ENCODE measurements around the gene TUBA3D.
"Not testable (repeated sequence)": the region's sequence is repeated elsewhere in the genome, so short reads cannot be mapped to it uniquely, and the experiment has no call there.

The TUBA3D gene

DNA sequence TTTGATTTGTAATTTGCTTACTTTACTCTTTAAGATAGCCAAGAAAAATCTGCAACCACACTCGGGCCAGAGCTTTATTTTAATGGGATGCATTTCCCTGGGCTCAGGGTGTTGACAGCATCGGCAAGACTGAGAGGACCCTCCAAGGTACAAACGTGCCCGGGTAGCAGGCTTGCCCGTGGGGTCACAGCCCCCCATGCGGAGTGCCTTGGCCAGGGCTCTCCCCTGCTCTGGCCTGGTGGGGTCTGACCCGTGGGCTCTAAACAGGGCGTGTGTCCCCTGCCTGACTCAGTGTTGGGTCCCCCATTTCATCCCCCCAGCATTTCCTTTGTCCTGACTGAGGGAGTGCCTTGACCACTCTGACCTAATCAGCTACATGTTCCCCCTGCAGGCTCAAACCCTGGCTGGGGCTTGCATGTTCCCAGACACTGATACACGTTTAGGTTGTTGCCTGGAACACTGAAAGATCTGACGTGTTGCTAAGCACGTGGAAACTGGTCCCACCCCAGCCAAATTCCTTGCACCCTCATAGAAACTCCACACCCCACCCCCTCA, 9.1 kb downstream of the TUBA3D start:
- DNase-seq: not testable (repeated sequence)

DNA sequence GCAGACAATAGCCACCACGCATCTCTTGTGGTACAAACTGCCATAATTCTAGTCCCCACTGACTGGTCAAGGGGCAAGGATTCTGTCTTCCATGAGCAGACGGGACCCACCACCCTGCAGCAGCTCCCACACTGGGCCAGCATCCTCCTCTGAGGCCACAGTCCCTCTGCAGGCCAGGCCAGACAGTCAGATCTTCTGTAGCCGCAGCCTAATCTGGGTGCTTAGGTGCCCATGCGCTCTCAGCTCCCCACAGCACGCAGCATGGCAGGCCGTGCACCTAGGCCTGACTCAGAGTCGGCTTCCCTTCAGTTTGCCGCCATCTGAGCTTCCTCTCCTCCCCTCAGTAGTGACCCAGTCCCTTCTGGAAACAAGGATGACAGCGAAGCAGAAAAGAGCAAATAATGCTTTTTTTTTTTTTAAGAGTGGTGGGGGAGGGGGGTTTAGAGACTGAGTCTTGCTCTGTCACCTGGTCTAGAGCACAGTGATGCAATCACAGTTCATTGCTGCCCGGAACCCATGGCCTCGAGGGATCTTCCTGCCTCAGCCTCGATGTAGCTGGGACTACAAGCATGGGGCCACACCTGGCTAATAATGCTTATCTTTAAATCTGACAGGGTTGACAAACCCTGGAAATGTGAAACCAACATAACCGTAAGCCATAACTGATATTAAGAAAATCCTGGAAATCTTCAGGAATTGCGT, 10.4 kb downstream of the TUBA3D start:
- DNase-seq: not testable (repeated sequence)

DNA sequence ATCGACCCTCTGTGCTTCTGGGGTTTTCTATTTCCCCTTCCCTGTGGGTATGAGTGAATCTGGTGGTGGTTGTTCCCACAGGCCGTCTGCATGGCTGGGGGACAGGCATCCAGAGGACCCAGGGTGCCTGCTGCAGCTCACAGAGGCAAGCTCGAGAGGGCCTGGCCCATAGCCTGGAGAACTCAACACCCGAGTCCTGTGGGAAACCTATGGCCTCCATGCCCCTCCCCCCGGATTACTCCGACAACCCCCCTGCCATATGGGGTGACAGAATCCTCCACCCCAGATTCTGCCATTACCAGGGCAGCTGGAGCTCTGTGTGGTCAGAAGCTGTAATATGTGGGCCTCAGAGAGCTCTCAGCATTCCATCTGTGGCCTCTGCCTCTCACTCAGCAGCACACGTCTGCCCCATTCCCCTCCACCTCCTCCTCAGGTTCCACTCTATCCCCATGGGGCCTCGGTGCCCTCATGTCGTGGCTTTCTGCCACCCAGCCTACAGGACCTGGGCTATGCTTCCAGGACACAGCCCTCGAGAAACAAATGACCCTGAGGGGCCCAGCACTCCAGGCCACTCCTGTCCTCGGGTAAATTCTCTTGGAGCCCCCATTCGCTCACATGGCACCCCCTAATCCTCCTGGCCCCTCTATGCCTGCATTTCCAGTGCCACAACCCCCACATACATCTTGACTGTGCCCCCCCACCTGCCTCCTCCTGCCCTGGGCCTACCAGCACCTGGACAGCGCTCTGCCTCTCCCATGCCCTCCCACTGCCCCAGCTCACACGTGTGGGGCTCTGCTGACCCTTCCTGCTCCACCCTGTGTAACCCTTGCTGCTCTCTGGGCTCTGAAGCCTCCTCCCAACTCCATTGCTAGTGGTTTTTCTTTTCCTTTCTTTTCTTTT, 12.6 kb downstream of the TUBA3D start:
- peak; percentile 70 for DNase-seq

DNA sequence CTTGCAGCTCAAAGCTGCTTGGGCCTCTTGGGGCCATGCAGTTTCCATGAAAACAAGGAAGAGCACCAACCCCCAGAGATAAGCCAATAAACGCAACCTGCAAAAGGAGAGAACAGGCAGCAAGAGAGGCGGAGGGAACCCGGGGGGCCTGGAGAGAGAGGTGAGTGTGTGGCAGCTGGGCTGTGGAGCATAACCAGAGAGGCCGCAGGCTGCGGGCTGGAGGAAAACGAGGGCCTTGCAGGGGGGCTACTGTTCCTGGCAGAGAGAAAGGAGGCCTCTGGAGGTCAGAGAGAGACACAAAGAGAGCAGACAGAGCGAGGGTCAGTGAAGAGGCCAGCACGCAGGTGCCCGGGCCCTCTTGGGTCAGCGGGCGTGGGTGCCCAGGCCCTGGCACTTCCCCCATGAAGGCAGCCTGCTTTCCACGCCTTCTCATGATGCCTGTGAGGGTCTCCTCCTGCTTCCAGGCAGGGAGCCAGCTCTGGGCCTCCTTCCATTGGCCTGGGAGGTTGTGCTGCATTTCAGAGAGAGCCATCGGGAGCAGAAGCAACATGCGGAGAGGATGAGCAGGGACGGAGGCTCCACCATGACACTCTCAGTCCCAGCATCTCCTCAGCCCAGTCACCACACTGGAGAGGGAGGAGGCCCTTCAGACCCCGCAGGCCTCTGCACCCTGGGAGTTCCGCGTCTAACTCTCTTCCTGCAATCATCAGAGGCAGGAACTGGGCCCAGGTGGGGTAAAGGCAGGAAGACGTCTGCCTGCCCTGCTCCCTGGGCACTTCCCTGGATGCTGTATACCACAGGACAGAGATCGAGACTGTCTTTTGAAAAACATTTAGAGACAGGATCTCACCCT, 14.9 kb downstream of the TUBA3D start:
- DNase-seq: not testable (repeated sequence)

DNA sequence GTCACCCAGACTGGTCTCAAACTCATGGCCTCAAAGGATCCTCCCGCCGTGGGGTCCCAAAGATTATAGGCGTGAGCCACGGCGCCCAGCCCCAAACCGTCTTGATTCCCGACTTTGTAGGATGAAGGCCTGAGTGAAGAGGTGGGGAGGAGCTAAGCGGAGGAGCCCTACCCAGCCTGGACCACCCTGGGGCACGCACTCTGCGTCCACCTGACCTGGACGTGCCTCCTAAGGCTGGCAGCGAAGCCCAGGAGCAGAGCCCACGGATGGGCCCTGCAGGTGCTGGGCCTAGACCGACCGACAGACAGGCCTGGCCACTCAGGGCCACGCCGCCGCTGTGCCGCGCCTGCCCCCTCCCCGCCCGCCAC, 15.5 kb downstream of the TUBA3D start:
- DNase-seq: not testable (repeated sequence)

DNA sequence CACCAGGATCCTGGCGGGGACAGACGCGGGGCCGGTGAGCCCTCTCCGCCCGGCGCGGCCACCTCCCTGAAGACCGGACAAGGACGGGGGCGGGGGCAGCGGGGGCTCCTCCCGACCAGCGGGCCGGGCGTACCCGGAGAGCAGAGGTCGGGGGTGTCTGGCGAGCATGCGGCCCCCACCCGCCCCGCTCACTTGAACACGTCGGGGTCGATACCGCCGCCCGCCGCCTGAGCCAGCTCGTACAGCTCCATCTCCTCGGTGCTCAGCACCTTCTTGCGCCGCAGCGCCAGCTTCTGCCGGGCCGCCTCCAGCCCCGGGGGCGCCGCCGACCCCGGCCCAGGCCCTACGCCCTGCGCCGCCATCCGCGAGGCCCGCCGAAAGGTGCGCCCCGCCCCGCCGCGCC, 16.1 kb downstream of the TUBA3D start, which contains the start of gene MZT2A:
MZT2A (minus strand) TSS at position 383 of the 403 bp plus-strand sequence; CDS start at position 362, 21 bp downstream.
- DNase-seq: not testable (repeated sequence)

DNA sequence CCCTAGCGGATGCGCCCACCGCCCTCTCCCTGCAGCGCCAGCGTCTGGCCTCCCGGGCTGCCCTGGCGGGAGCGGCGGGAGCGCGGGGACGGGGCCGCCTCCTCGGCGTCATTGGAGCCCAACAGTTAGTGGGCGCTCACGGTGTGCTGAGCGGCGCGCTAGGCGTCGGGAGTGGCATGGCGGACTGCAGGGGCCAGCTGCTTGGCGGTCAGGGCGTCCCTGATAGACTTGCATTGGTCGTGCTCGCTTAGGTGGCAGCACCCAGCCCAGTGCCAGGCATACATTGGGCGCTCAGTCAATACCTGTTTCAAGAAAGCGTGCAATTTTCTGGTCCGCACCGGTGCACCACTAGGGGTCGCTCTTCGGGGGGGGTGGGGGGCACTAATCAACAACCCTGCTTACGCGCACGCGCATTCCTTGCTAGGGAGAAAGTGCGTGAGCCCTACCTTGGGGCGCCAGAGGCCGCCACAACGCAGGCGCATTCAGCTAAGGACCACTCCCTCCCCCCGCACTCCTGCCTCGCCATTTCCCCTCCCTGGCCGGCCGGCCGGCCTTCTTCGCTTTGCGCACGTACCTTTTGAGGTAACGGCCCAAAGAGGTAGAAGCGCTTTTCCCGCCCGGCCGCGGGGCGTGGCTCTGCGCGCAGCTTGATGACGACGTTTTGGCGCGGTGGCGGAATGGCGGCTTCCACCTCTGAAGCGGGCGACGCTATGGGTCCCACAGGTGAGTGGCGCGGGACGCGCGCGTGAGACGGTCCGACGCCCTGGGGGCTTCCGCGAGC, 16.7 kb downstream of the TUBA3D start:
- DNase-seq: peak; percentile 87

DNA sequence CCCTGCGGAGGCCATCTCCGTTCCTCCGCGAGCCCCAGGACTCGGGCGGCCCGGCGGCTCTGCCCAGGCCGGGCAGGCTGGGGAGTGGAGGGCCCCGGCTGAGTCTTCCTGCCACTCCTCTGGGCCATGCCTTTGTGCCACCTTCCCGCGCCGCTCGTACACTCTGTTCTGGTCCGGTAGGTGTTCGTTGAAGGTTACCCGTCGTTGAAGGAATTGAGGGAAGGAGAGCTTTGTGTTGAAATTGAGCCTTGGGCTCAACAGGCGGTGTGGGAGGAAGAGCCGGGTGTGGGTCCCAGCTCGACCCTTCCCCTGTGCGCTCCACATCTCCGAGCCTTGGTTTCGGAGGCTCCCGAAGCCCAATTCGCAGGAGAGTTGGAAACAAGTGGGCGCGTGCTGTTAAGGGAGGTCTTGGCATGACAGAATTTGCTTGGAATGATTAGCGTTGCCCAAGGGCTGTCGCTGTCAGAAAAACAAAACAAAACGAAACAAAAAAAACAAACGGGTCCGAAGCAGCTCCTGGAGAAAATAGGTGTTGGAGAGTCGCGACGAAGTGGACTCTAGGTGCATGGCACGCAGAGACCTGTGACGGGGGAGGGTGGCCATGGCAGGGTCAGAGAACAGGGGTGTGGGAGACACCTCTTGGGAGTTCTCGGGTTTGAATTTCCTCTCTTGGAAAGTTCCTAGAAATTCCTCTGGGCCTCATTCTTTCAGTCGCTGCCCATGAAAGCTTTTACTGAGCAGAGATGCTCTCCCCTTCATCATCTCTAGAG, 17.5 kb downstream of the TUBA3D start:
- DNase-seq: no peak

DNA sequence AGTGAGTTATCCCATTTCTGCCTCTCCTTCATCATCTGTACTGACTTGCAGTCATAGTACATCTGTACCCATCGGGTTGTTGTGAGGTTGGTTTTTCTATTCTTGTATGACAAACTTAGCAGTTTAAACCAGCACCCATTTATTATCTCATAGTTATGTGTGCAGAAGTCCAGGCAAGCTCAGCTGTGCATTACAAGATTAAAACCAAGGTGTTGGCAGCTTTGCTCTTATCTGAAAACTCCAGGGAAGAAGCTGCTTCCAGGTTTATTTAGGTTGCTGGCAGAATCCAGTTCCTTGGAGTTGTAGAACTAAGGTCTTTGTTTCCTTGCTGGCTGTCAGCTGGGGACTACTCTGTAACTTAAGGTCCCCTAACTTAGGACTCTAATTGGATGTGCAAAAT, 19.6 kb downstream of the TUBA3D start:
- not testable (repeated sequence) for DNase-seq

DNA sequence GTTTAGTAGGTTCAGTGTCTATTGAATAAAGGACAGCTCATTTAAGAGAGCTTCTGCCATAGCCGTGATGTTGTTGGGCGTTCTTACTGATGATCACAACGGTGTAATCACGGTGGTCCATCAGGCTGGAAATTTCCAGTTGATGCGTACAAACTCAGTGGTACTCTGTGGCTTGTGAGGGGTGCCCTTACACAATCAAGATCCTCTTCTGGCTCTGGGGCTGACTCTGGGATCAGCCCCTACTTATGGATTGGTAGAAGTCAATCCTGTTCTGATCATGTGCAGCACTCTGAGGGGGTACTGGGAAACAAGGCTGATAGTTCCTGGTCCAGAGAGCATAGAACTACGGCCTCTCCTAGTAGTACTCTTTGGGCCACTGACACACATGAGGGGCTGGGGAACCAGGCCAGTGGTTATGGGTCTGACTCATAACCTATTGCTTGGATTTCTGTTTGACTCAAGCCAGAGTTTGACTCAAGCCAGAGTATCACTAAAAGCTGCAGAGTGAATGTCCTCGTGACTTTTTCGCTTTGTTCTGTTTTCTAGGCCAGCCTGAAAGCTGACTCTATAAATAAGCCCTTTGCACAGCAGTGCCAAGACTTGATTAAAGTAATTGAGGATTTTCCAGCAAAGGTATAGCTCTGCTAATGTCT, 22.5 kb downstream of the TUBA3D start:
- not testable (repeated sequence) for DNase-seq

DNA sequence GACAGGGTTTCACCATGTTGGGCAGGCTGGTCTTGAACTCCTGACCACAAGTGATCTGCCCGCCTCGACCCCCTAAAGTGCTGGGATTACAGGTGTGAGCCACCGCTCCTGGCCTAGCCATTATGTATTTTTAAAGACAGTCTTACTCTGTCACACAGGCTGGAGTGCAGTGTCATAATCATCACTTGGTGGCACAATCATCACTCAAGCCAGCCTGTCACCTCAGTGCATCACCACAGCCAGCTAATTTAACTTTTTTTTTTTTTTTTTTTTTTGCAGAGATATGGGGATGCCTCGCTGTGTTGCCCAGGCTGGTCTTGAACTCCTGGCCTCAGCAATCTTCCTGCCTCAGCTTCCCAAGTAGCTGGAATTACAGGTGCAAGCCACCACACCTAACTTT, 27.7 kb downstream of the TUBA3D start:
- not testable (repeated sequence) for DNase-seq

DNA sequence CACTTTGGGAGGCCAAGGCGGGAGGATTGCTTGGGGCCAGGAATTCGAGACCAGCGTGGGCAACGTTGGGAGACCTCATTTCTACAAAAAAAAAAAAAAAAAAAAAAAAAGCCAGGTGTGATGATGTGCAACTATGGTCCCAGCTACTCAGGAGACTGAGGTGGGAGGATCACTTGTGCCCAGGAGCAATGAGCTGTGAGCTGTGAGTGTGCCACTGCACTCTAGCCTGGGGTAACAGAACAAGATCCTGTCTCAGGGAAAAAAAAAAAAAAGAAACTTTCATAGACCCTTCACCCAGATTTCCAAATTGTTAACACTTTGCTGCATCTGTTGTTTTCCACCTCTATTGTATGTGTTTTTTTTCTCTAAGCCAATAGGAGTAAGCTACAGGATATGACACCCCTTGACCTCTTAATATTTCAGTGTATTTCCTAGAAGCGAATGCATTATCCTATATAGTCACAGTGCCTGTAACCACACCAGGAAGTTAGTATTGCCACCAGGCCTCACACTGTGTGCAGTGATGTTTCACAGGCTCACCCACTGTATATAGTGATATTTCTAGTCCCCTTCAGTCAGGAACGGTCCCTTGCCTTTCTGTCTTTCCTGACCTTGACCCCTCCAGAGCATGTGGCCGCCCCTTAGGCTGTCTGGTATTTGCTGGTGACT, 28.3 kb downstream of the TUBA3D start:
- DNase-seq: not testable (repeated sequence)

DNA sequence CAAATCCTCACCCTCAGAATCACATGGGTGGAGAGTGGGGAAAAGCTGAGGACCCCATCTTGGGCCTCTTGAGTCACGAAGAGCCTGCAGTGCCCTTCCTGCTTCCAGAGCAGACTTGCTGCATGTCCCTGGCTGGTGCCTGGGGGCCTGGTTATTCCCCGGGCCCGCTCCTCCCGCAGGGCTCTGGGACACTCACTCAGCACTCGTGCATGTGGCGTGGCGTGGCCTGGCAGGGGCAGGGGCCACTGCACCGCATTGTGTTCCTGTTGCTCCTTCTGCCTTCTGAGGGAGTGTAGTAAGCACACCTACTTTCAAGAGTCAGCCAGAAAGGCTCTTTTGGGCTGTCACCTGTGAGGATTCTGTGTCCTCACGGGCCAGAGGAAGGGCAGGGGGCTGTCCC, 33.7 kb downstream of the TUBA3D start:
- DNase-seq: no peak

DNA sequence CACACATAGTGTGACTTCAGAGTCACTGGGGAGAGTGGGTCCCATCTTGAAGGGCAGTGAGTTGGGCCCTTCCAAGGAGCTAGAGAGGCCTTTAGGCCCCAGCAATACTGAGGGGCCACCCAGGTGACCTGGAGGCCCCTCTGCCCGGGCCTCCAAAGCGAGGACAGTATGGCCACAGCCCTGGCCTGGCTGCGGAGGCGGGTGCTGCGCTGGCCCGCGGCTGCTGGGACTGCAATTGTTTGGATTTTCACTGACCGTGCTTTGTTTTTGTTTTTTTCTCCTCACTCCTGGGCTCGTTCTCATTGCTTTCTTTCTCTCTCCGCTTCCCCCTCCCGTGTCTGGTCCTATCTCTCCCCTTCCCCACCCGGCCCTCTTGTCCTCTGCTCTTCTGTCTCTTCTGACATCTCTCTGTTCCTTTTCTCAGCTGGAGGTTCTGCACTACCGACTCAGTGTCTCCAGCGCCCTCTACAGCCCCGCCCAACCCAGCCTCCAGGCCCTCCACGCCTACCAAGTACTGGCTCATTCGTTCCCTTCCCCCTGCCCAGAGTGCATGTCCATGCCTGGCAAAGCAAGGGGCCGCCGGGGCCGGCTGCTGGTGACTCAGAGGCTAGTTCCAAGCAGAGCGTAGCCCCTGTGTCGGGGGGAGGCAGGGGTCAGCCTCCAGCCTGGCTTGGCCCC, 35.5 kb downstream of the TUBA3D start:
- not testable (repeated sequence) for DNase-seq

DNA sequence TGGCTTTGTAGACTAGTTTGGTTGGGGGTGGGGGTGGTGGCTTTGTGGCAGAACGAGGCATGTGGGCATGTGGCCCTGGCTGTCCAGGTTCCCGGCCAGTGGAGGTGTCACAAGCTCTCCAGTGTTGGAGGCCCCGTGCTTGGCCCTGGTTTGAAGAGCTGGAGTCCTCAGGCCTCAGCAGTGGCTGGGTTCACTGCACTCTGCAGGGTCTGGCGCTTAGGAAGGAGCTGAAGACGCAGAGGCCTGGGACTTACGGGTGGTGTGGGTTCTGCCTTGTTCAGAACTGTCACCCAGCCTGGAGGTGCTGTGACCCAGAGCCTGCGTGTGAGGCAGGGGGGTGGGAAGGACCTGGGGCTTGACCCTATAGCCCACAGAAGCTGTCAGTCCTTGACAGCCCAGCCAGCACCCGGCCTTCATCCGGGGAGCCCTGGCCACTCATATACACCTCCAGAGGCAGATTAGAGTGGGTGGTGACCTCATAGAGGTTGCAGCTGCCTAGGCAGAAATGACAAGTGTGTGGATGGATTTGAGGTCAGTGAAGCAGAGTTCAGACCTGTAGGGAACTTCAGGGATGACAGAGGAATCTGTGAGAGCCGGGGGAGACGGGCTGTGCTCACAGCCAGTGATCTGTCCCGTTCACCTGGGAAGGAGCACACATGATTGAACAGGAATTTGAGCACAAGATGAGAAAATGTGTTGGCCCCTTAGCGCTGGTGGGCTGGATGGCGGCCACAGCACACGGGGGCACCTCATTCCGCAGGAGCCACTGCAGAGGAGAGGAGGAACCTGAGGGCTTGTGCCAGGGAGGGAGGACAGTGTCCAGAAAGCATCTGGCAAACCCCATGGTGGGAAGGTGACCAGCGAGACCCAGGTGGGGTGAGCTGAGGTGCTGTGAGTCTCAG, 36.3 kb downstream of the TUBA3D start:
- not testable (repeated sequence) for DNase-seq

DNA sequence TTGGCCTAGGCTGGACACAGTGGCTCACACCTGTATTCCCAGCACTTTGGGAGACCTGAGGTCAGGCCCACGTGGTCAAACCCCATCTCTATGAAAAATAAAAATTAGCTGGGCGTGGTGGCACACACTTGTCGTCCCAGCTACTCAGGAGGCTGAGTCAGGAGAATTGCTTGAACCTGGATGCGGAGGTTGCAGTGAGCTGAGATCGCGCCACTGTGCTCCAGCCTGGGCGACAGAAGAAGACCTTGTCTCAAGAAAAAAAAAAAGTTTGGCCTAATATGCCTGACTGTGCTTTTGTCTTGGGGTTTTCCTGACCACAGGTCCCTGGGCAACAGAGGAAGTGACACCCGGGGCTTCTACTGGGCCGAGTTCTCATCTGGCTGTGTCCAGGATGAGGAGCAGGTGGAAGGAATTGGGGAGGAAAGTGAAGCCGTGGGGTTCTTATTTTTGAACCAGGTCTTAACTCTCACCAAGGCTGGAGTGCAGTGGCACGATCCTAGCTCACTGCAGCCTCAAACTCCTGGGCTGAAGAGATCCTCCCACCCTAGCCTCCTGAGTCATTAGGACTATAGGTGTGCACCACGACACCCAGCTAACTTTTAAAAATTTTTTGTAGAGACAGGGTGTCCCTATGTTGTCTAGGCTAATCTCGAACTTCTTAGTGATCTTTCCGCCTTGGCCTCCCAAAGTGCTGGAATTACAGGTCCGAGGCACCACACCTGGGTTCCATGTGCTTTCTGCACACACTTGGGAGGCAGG, 38.7 kb downstream of the TUBA3D start:
- DNase-seq: not testable (repeated sequence)

DNA sequence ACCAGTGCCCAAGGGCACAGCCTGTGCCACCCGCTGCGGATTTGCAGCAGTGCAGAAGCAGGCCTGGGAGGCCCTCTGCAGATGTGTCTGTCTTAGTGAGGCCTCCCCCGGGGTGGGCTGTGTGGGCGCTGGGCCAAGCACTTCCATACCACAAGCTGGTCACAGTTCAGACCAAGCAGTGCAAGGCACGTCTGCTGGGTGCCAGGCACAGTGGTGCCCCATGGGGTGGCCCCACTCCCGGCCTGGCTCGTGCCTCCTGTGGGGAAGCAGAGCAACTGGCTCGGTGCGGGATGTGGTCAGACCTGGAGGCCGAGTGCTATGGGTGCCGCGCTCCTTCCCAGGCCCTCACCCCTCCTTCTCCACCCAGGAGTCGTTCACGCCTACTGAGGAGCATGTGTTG, 39.3 kb downstream of the TUBA3D start:
- DNase-seq: not testable (repeated sequence)
